GM12874 (cell line): Measurements from ENCODE around the gene ARHGEF3.

Experiments
- CTCF ChIP-seq: IDR thresholded peaks from 2 replicates; pipeline ENCODE4 v1.5.1; 2011; ENCODE audit warnings: low read depth, mild to moderate bottlenecking, control low read depth, low read length, moderate library complexity; ENCODE audit not compliant: insufficient read depth

ARHGEF3 gene

GRCh38 chr3:56764904-56765547 lies 36.7 kb downstream of the ARHGEF3 start:
- TF ChIP-seq CTCF, result no peak

- no peak for TF ChIP-seq CTCF
Observed at GRCh38 chr3:56764184-56764583, 37.6 kb downstream of the ARHGEF3 start.

DNA sequence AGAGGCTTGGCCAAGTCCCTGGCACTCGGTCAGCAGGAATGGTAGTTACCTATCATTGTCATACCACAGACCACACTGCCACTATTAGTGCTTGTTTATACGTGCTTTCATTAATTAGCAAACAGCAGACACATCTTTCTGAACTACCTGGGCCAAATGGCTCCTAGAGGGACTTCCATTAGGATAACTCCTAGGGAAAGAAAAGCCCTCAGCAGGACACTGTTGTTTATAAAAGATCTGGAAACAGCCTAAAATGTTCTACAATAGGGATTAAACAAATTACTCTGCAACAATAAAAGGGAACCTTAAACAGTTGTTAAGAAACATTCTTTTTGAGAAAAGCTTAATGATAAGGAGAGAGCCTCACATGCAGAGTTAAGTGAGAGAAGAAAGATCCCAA lies 38.5 kb downstream of the ARHGEF3 start:
- TF ChIP-seq CTCF, result no peak

DNA sequence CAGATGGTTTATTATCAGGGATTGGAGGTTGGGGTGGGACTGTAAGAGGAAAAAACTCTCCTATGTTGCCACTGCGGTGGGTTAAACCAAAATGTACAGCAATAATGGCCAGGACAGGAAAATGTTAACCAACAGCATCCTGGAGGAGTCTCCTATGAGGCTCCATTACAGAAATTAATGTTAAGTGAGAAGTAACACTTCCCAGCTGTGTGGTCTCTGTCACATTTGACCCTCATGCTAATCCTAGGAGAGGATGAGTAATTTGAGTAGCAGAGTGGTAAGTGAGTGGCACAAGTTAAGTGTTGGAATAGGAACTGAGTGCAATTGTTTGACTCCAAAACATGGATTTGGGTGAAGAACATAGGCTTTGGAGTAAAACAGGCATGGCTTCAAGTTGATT lies 39.0 kb downstream of the ARHGEF3 start:
- TF ChIP-seq CTCF, result no peak

- no peak for TF ChIP-seq CTCF
Observed at GRCh38 chr3:56761887-56762651, 39.7 kb downstream of the ARHGEF3 start.

GRCh38 chr3:56761023-56761422 lies 40.7 kb downstream of the ARHGEF3 start:
- TF ChIP-seq CTCF, result no peak

DNA sequence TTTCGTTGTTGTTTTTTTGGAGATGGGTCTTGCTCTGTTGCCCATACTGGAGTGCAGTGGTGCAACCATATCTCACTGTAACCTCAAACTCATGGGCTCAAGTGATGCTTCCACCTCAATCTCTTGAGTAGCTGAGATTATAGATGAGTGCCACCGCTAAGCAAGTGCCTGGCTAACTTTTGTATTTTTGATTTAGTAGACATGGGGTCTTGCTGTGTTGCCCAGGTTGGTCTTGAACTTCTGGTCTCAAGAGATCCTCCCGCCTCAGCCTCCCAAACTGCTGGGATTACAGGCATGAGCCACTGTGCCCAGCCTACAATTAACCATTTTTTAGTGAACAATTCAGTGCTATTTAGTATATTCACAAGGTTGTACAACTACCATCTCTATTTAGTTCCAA lies 42.2 kb downstream of the ARHGEF3 start:
- no peak for TF ChIP-seq CTCF
